Adipocyte (in vitro differentiated cells): ENCODE data around the gene KRT3.
"Not testable (repeated sequence)": the region's sequence is repeated elsewhere in the genome, so short reads cannot be mapped to it uniquely, and the experiment has no call there.

ENCODE experiments used
- DNase-seq: peaks from one replicate; pipeline ENCODE4 v3.0.0-alpha.2; 2015; ENCODE audit warnings: low read depth
- H3K27me3 ChIP-seq: replicated peaks from 2 replicates; pipeline ENCODE4 v1.7.0; 2013; ENCODE audit warnings: mild to moderate bottlenecking, low read length, moderate library complexity; ENCODE audit not compliant: control insufficient read depth, insufficient read depth
- H3K36me3 ChIP-seq: 2 replicates; pipeline ENCODE4 v1.7.0; 2013; ENCODE audit warnings: low read length, mild to moderate bottlenecking, moderate library complexity; ENCODE audit not compliant: control insufficient read depth, insufficient read depth, severe bottlenecking
- H3K4me1 ChIP-seq: 2 replicates; pipeline ENCODE4 v1.7.0; 2013; ENCODE audit warnings: mild to moderate bottlenecking, low read length, moderate library complexity; ENCODE audit not compliant: control insufficient read depth, insufficient read depth
- H3K4me3 ChIP-seq: 2 replicates; pipeline ENCODE4 v1.7.0; 2013; ENCODE audit warnings: mild to moderate bottlenecking, low read length, moderate library complexity
- H3K9ac ChIP-seq: 2 replicates; pipeline ENCODE4 v1.7.0; 2013; ENCODE audit warnings: mild to moderate bottlenecking, low read length, moderate library complexity
- H3K9me3 ChIP-seq: 2 replicates; pipeline ENCODE4 v1.7.0; 2013; ENCODE audit warnings: mild to moderate bottlenecking, low read length, moderate library complexity; ENCODE audit not compliant: control insufficient read depth

Gene KRT3

GRCh38 chr12:52769946-52770345, 26.0 kb downstream of the KRT3 start:
- no peaks in the 10 kb centered on the region for H3K36me3 ChIP-seq
- peaks cover 39% of the 10 kb centered on the region for H3K27me3 ChIP-seq
- H3K4me3 ChIP-seq = no peak overlapping the region
- no peaks in the 10 kb centered on the region for H3K9me3 ChIP-seq
- DNase-seq = no peak
- H3K4me1 ChIP-seq = no peaks in the 10 kb centered on the region
- no peak overlapping the region for H3K9ac ChIP-seq

- H3K36me3 ChIP-seq = no peaks in the 10 kb centered on the region
These were observed 26.6 kb downstream of the KRT3 start for GRCh38 chr12:52769354-52769753.

GRCh38 chr12:52768479-52769200, 27.3 kb downstream of the KRT3 start:
- Histone ChIP-seq H3K4me1 (no peaks in the 10 kb centered on the region), H3K27me3 (peaks cover 43% of the 10 kb centered on the region), H3K36me3 (no peaks in the 10 kb centered on the region), H3K9ac (no peak overlapping the region), H3K4me3 (no peak overlapping the region), H3K9me3 (peaks cover 2% of the 10 kb centered on the region)
- DNase-seq = no peak

More at GRCh38 chr12:52769354-52769753, 26.6 kb downstream of the KRT3 start:
- Histone ChIP-seq H3K4me3 (no peak overlapping the region), H3K9ac (no peak overlapping the region), H3K4me1 (no peaks in the 10 kb centered on the region), H3K27me3 (peaks cover 42% of the 10 kb centered on the region), H3K9me3 (no peaks in the 10 kb centered on the region)
- no peak for DNase-seq

GRCh38 chr12:52767427-52767826, 28.5 kb downstream of the KRT3 start:
- no peaks in the 10 kb centered on the region for H3K4me1 ChIP-seq
- peaks cover 6% of the 10 kb centered on the region for H3K9me3 ChIP-seq
- H3K9ac ChIP-seq = no peak overlapping the region
- H3K4me3 ChIP-seq = no peak overlapping the region
- H3K27me3 ChIP-seq = peaks cover 36% of the 10 kb centered on the region
- no peaks in the 10 kb centered on the region for H3K36me3 ChIP-seq
- no peak for DNase-seq

DNA sequence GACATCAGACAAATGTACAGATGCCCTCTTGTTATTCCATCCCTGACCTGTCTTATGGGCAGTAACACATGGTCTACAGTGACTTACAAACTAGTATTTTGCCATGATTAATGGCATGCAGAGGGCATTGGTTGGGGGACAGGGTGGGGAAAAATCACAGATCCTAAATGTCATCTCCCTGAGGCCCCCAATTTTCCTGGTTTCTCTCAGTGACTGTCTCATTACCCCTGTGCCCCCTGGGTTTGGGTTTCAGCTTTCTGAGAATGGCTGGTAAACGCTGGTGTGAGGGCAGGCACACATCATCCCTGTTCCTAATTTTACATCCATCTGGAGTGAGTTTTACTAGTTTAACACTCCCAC, 28.9 kb downstream of the KRT3 start:
- DNase-seq = no peak
- Histone ChIP-seq H3K4me3 (no peak overlapping the region), H3K9ac (no peak overlapping the region), H3K9me3 (peaks cover 7% of the 10 kb centered on the region), H3K27me3 (peaks cover 36% of the 10 kb centered on the region), H3K4me1 (no peaks in the 10 kb centered on the region), H3K36me3 (no peaks in the 10 kb centered on the region)

GRCh38 chr12:52766351-52767019, 29.4 kb downstream of the KRT3 start:
- H3K9me3 ChIP-seq = peaks cover 10% of the 10 kb centered on the region
- H3K9ac ChIP-seq = no peak overlapping the region
- DNase-seq = no peak
- H3K4me1 ChIP-seq = no peaks in the 10 kb centered on the region
- H3K4me3 ChIP-seq = no peak overlapping the region
- no peaks in the 10 kb centered on the region for H3K36me3 ChIP-seq
- peaks cover 36% of the 10 kb centered on the region for H3K27me3 ChIP-seq

DNA sequence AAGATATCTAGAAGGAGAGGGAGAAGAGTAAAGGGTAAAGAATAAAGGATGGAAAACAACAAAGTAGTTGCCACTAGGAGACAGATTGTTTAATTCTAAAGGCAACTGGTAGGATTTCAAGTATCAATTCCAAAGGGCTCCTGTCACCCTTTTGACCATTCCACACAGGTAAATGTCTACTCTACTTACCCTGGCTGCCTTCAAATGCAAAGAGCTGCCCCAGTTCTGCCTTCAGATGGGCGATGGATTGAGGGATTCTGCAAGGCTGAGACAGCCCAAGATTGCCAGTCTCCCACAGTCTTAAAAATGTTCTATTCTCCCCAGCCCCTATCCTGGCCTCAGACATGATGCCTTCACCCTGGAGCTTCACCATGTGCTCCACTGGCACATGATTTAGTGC, 30.2 kb downstream of the KRT3 start:
- H3K9me3 ChIP-seq = peaks cover 13% of the 10 kb centered on the region
- no peak overlapping the region for H3K4me3 ChIP-seq
- DNase-seq = no peak
- no peaks in the 10 kb centered on the region for H3K4me1 ChIP-seq
- no peak overlapping the region for H3K9ac ChIP-seq
- H3K36me3 ChIP-seq = no peaks in the 10 kb centered on the region
- H3K27me3 ChIP-seq = peaks cover 36% of the 10 kb centered on the region

DNA sequence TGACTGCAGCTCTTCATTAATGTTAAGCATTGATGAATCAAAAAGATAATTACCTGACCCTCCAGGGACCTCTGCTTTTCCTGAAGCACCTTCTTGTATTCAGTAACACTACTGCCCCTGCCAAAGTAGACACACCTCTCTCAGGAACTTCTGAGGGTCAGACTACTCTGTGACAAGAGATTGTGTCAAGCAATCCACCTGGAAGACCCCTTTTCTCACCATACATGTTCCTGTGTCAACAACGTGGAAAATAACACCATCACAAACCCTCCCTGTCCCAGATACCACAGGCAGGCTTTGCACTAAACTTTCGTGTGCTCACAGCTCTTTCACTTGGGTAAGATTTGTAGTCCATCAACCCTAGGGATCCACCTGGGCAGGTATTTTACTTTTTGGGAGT, 31.9 kb downstream of the KRT3 start:
- Histone ChIP-seq H3K27me3 (peaks cover 41% of the 10 kb centered on the region), H3K9me3 (peaks cover 23% of the 10 kb centered on the region), H3K4me1 (no peaks in the 10 kb centered on the region), H3K9ac (no peak overlapping the region), H3K36me3 (no peaks in the 10 kb centered on the region), H3K4me3 (no peak overlapping the region)
- DNase-seq = no peak

GRCh38 chr12:52763036-52763659, 32.8 kb downstream of the KRT3 start:
- H3K27me3 ChIP-seq = peaks cover 44% of the 10 kb centered on the region
- peaks cover 23% of the 10 kb centered on the region for H3K9me3 ChIP-seq
- no peaks in the 10 kb centered on the region for H3K4me1 ChIP-seq
- no peak overlapping the region for H3K9ac ChIP-seq
- no peaks in the 10 kb centered on the region for H3K36me3 ChIP-seq
- no peak for DNase-seq
- H3K4me3 ChIP-seq = no peak overlapping the region

- H3K36me3 ChIP-seq = no peaks in the 10 kb centered on the region
- peaks cover 27% of the 10 kb centered on the region for H3K9me3 ChIP-seq
- no peaks in the 10 kb centered on the region for H3K4me1 ChIP-seq
- no peak overlapping the region for H3K4me3 ChIP-seq
- no peak overlapping the region for H3K9ac ChIP-seq
- H3K27me3 ChIP-seq = peaks cover 46% of the 10 kb centered on the region
- no peak for DNase-seq
These were observed 34.1 kb downstream of the KRT3 start for GRCh38 chr12:52761802-52762201.

- H3K36me3 ChIP-seq, H3K4me3 ChIP-seq, H3K9ac ChIP-seq, H3K4me1 ChIP-seq, DNase-seq: not testable (repeated sequence)
- Histone ChIP-seq H3K27me3 (peaks cover 46% of the 10 kb centered on the region), H3K9me3 (peaks cover 27% of the 10 kb centered on the region)
These were observed 34.7 kb downstream of the KRT3 start for GRCh38 chr12:52761218-52761617.
